Large intestine (tissue), 12 donors: ENCODE data around the gene FAM228B. TPM values are rescaled to one million over a fixed set of nuclear protein-coding genes. Genes with fewer than 3 reads are reported as not detected.

Experiments used
- DNase-seq, 2 donors: peaks; one replicate each; pipeline versions ENCODE4 v3.0.0 to v3.0.0-alpha.2; 2013
- H3K27ac ChIP-seq: one replicate; pipeline ENCODE4 v1.5.1; 2013; ENCODE audit warnings: low read length
- H3K27me3 ChIP-seq: 2 replicates; pipeline ENCODE4 v1.6.1; 2013; ENCODE audit warnings: low read length; ENCODE audit not compliant: control insufficient read depth, insufficient read depth
- H3K36me3 ChIP-seq: 2 replicates; pipeline ENCODE4 v1.6.1; 2013; ENCODE audit warnings: low read length; ENCODE audit not compliant: control insufficient read depth, insufficient read depth
- H3K4me1 ChIP-seq: one replicate; pipeline ENCODE4 v1.6.1; 2013; ENCODE audit warnings: low read length; ENCODE audit not compliant: control insufficient read depth, insufficient read depth
- H3K4me3 ChIP-seq: one replicate; pipeline ENCODE4 v1.5.1; 2013; ENCODE audit warnings: low read length
- H3K9me3 ChIP-seq: one replicate; pipeline ENCODE4 v1.6.1; 2013; ENCODE audit warnings: mild to moderate bottlenecking, low read depth, low read length, moderate library complexity; ENCODE audit not compliant: control insufficient read depth
- WGBS: methylation state at CpG from one replicate; pipeline ENCODE4 v1.1.5; 2013; ENCODE audit warnings: low lambda C conversion rate; ENCODE audit not compliant: insufficient coverage; 5-methylcytosine and 5-hydroxymethylcytosine counted together
- long read RNA-seq, 11 donors: transcript quantifications; one replicate each; lab custom pipeline, GENCODE V29; 2026
- polyA plus RNA-seq: library from polyadenylated mRNA; unstranded; fragments of 120-200 nt; gene quantifications from one replicate; pipeline ENCODE4 v1.2.1, GENCODE V29; 2013

Gene FAM228B
- 14.1 TPM for polyA plus RNA-seq
- long read RNA-seq, donor 1, result 0 reads
- long read RNA-seq, donor 2, result 0 reads
- long read RNA-seq, donor 3, result 0 reads
- long read RNA-seq, donor 4, result 0 reads
- long read RNA-seq, donor 5, result 0 reads
- long read RNA-seq, donor 6, result 0 reads
- long read RNA-seq, donor 7, partial matches to known transcripts, result 16 of 25 reads
- long read RNA-seq, donor 7, other reads (novel, unspliced or antisense), result 9 of 25 reads
- long read RNA-seq, donor 8, partial matches to known transcripts, result 0 of 1 reads
- long read RNA-seq, donor 8, other reads (novel, unspliced or antisense), result 0 of 1 reads
- long read RNA-seq, donor 9, result 0 reads
- long read RNA-seq, donor 10, partial matches to known transcripts, result 5 of 20 reads
- long read RNA-seq, donor 10, other reads (novel, unspliced or antisense), result 14 of 20 reads
- long read RNA-seq, donor 11, result 0 reads

DNA sequence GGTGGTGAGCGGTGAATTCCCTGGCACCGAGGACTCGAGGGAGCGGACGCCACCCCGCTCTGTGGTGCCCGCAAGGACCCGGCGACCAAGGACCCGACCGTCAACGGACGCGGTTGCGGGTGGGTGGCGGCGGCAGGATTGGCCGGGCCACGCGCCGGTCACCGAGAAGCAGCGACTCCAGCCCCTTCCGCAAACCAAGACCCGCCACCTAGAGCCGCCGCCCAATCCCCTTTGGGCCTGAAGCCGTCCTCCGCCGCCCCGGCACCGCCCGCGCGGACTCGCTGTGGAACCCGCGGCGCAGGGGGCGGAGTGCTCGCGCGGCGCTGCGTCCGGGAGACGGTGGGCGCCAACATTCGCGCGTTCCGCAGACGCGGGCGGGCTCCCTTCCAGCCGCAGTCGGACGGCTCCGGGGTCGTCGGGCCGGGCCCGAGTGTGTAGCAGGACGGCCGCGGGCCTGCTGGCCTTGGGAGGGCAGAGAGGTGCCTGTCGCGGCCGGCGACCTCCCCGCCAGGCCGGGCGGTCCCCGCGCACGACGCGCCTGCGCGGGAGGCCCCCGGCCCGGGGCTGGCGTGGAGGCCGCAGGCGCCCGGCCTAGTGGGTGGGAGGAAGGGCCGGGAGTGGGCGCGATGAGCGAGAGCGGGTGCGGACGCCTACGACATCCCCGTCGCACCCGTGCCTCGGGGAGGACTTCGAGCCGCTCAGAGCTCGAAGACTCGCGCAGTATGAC lies at the start of gene FAM228B, which contains the start of gene PFN4:
TSS of gene FAM228B (plus strand) at position 275 of the 727 bp plus-strand sequence. CDS start 893 bp downstream, outside the sequence.
TSS of gene PFN4 (minus strand) at position 140 of the 727 bp plus-strand sequence. CDS start 799 bp downstream, outside the sequence.
- no peaks in the 10 kb centered on the region for H3K36me3 ChIP-seq
- peak; percentile 75 to 91 for DNase-seq
- H3K27ac ChIP-seq, result peak within 1 kb of the TSS; percentile 89
- WGBS, result no CpG with 5 or more reads among the region's 103 CpGs
- H3K4me1 ChIP-seq, result no peaks in the 10 kb centered on the region
- H3K9me3 ChIP-seq, result no peaks in the 10 kb centered on the region
- peak within 1 kb of the TSS; percentile 87 for H3K4me3 ChIP-seq
- no peaks in the 10 kb centered on the region for H3K27me3 ChIP-seq

DNA sequence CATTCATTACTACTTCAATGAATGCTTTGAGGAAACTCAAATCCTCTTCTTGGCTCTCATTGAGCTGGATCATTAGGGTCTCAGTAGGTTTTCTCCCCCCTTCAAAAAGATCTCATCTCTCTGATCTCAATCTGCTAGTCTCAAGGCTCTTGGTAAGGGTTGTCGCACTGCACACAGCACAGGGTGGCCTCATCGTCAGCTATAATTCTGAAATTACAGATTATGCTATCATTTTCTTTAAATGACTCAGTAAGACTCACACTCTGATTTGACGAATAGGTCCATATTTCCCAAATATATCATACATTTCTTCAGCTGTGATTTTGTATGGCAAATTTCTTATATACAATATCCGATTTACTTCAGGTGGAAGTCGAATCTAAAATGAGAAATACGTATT lies 49.5 kb upstream of the FAM228B start:
- peaks cover 34% of the 10 kb centered on the region for H3K36me3 ChIP-seq
- no peaks in the 10 kb centered on the region for H3K27me3 ChIP-seq
- H3K9me3 ChIP-seq, result no peaks in the 10 kb centered on the region
- H3K27ac ChIP-seq, result no peak overlapping the region
- no CpG with 5 or more reads among the region's 6 CpGs for WGBS
- no peak overlapping the region for H3K4me3 ChIP-seq
- no peak for DNase-seq
- peaks cover 16% of the 10 kb centered on the region for H3K4me1 ChIP-seq

DNA sequence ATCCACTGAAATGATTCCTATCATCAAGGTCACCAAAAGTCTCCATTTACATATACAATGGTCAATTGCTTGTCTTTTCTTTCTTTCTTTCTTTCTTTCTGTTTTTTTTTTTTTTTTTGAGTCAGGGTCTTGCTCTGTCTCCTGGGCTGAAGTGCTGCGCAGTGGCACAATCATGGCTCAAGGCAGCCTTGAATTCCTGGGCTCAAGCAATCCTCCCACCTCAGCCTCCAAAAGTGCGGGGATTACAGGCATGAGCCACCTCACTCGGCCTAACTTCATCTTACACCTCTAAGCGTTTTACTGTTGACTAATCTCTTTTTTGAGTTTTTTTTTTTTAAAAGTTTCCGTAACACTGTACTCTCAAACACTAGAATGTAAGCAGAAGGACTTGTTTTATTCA lies 48.0 kb upstream of the FAM228B start:
- Histone ChIP-seq H3K4me3 (peak overlapping the region; percentile 90), H3K27me3 (no peaks in the 10 kb centered on the region), H3K27ac (peak overlapping the region; percentile 100), H3K9me3 (no peaks in the 10 kb centered on the region), H3K4me1 (peaks cover 16% of the 10 kb centered on the region), H3K36me3 (peaks cover 29% of the 10 kb centered on the region)
- no peak for DNase-seq
- 48% methylated on average over 4 of the region's 5 CpGs for WGBS

DNA sequence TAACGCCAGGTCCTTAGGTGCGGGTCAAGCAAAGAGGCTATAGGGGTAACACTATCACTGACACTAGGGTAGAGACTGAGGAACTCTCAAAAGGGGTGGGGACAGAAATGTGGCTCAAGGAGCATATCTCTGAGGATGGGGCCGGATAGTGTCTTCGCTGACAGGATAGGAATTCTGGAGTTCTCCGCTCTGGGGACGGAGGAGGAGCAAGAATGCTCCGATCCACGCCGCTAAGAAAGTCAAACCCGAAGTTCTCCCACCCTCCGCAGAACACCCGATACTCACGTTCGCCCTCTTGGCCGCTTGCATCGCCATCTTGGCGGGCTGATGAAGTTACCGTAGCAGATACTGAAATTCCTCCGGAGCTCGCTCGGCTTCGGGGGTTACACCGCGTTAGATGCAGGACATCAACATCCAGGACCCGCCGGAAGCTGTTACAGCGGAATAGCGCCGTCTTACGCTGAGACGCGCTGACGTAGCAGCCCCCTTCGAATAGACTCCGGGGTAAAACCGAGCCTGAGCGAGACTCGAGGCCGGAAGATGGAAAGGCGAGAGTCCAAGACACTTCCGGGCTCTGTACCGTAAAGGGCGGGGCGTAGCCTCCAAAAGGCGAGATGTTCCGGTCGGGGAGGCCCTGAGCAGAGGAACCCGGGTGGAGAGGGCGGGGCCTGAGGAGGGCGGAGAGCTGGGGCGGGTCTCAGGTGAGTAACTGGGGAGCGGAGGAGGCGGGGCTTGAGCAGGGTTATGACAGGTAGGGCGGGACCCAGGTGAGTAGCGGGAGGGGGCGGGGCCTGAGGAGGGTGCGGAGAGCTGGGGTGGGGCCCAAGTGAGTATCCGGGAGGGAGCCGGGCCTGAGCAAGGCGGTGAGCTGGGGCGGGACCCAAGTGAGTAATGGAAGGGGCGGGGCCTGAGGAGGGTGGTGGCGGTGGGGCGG lies 47.1 kb upstream of the FAM228B start, which contains the start of gene SF3B6:
TSS of gene SF3B6 (minus strand) at position 412 of the 934 bp plus-strand sequence. CDS start at position 315, 97 bp downstream.
- Histone ChIP-seq H3K4me1 (peaks cover 16% of the 10 kb centered on the region), H3K9me3 (no peaks in the 10 kb centered on the region), H3K36me3 (peaks cover 32% of the 10 kb centered on the region), H3K27me3 (no peaks in the 10 kb centered on the region), H3K4me3 (peak within 1 kb of the TSS; percentile 90), H3K27ac (peak within 1 kb of the TSS; percentile 100)
- peak; percentile 100 for DNase-seq
- 0% methylated on average over 1 of the region's 64 CpGs for WGBS

DNA sequence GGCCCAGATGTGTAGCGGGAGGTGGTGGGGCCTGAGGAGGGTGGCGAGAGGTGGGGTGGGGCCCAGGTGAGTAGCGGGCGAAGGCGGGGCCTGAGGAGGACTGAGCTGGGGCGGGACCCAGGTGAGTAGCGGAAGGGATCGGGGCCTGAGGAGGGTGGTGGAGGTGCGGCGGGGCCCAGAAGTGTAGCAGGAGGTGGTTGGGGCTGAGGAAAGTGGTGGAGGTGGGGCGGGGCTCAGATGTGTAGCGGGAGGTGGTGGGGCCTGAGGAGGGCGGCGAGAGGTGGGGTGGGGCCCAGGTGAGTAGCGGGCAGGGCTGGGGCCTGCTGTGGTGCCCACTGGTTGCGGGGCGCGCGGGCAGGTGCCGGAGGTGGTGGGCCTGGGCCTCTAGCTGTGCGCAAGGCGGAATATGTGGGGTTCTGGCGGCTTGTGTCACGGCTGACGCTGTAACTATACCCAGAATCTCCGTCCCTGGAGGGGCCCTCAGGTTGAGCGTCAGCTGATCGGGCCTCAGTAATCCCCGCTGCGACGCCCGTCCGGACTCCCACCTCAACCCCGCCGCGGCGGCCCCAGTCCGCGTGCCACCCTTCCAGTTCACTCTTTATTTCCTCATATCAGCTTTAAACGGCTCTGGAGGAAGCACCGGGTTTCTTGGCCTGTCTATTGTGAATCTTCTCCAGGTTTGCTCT lies 46.3 kb upstream of the FAM228B start:
- no CpG with 5 or more reads among the region's 41 CpGs for WGBS
- Histone ChIP-seq H3K9me3 (no peaks in the 10 kb centered on the region), H3K4me3 (peak overlapping the region; percentile 90), H3K36me3 (peaks cover 34% of the 10 kb centered on the region), H3K27ac (peak overlapping the region; percentile 100), H3K27me3 (no peaks in the 10 kb centered on the region), H3K4me1 (peaks cover 16% of the 10 kb centered on the region)
- peak; percentile 60 to 88 for DNase-seq

- H3K27ac ChIP-seq, result peak overlapping the region; percentile 100
- DNase-seq, result no peak
- H3K27me3 ChIP-seq, result no peaks in the 10 kb centered on the region
- H3K9me3 ChIP-seq, result no peaks in the 10 kb centered on the region
- H3K36me3 ChIP-seq, result peaks cover 34% of the 10 kb centered on the region
- WGBS, result no CpG with 5 or more reads among the region's 9 CpGs
- peak overlapping the region; percentile 90 for H3K4me3 ChIP-seq
- peaks cover 16% of the 10 kb centered on the region for H3K4me1 ChIP-seq
Observed at GRCh38 chr2:24077535-24077877, 45.8 kb upstream of the FAM228B start.

DNA sequence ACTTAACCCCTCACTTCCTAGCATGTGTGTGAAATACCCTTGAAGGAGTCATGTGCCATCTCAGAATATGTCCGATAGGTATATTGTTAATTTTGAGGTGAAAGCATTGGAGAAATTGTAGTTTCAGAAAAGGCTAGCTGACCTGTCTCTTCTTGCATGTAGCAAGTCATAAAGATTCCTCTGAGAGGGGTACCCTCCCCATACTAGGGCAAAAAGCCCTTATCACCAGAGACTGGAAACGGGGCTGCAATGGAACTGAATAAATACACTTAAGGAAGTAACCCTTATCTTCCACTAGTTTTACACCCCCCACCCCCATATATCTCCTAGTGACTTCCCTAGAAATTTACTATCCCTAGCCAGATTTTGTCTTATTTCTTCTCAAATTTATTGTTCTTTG lies 45.4 kb upstream of the FAM228B start:
- peaks cover 35% of the 10 kb centered on the region for H3K36me3 ChIP-seq
- H3K4me3 ChIP-seq, result peak overlapping the region; percentile 90

GRCh38 chr2:24080701-24081100 lies 42.6 kb upstream of the FAM228B start:
- no peak for DNase-seq
- peaks cover 27% of the 10 kb centered on the region for H3K4me1 ChIP-seq
- H3K27me3 ChIP-seq, result no peaks in the 10 kb centered on the region

More for the DNA sequence above, 45.4 kb upstream of the FAM228B start:
- Histone ChIP-seq H3K27ac (peak overlapping the region; percentile 100), H3K9me3 (no peaks in the 10 kb centered on the region), H3K27me3 (no peaks in the 10 kb centered on the region), H3K4me1 (peaks cover 19% of the 10 kb centered on the region)
- WGBS, result no CpG with 5 or more reads among the region's 2 CpGs
- DNase-seq, result no peak

DNA sequence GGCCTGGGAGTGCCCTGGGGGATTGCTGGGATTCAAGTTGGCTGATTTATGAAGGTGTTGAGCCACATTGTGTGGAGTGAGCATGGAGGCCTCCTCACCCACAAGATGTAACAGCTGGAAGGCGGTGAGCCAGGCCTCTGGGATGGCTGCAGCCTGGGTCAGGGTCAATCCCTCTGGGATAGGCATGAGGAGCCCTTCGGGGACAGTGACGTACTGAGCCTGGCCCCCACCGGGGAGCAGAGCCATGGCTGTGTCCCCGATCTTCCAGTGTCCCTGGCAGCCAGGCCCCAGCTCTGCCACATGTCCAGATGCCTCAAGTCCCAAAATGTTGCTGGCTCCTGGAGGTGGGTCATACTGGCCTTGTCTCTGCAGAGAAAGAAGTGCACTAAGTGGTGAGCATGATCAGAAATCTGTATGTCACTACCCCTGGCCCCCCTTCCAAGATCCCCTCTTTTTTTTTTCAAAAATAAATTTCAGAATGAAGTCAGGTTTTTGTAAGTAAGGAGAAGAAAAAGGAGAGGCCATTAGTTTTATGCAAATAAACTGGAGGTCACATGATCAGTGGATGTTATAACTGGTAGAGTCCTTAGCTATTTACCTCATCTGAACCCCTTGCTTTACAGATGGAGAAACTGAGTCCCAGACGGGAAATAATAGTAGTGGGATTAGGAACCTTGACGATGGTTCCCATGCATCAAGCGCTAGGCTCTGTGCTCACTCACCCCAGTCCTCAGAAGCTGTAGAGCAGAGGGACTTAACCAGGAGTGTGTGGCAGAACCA lies 40.3 kb upstream of the FAM228B start:
- WGBS, result 100% methylated on average over 1 of the region's 8 CpGs

More at GRCh38 chr2:24080701-24081100, 42.6 kb upstream of the FAM228B start:
- no peak overlapping the region for H3K27ac ChIP-seq
- H3K9me3 ChIP-seq, result no peaks in the 10 kb centered on the region
- H3K36me3 ChIP-seq, result peaks cover 26% of the 10 kb centered on the region
- WGBS, result no CpG with 5 or more reads among the region's 2 CpGs
- H3K4me3 ChIP-seq, result no peak overlapping the region

More for the DNA sequence above, 40.3 kb upstream of the FAM228B start:
- DNase-seq, result peak in 1 of 2 donors; percentile 9
- peaks cover 28% of the 10 kb centered on the region for H3K36me3 ChIP-seq
- H3K27me3 ChIP-seq, result no peaks in the 10 kb centered on the region
- H3K4me1 ChIP-seq, result peaks cover 23% of the 10 kb centered on the region
- no peaks in the 10 kb centered on the region for H3K9me3 ChIP-seq
- peak overlapping the region; percentile 67 for H3K4me3 ChIP-seq
- peak overlapping the region; percentile 94 for H3K27ac ChIP-seq
